Coronary artery (tissue), 2 donors: ENCODE data around the gene TEAD4.

Experiments
- DNase-seq: peaks from one replicate; pipeline ENCODE4 v3.0.0-alpha.2; 2017; ENCODE audit warnings: low spot score
- H3K27ac ChIP-seq, 2 donors: fragments of 200-600 bp; sonication (generic); one replicate each; pipeline ENCODE4 v1.5.1; 2016 to 2019
- H3K4me3 ChIP-seq: fragments of 200-600 bp; sonication (generic); 2 replicates; pipeline ENCODE4 v1.5.1; 2016; ENCODE audit warnings: mild to moderate bottlenecking, moderate library complexity
- CTCF ChIP-seq: fragments of 200-600 bp; sonication (generic); IDR thresholded peaks from one replicate; pipeline ENCODE4 v1.5.1; 2019; ENCODE audit warnings: antibody characterized with exemption

Gene TEAD4

GRCh38 chr12:2941524-2941923, 17.7 kb upstream of the TEAD4 start:
- H3K4me3 ChIP-seq: no peak overlapping the region
- DNase-seq: no peak
- H3K27ac ChIP-seq: no peak overlapping the region
- TF ChIP-seq CTCF: no peak

- DNase-seq: no peak
- TF ChIP-seq CTCF: peak; percentile 68
- Histone ChIP-seq H3K4me3 (no peak overlapping the region), H3K27ac (no peak overlapping the region)
These were observed 14.7 kb upstream of the TEAD4 start for GRCh38 chr12:2944401-2945047.

GRCh38 chr12:2949411-2949810, 9.8 kb upstream of the TEAD4 start:
- Histone ChIP-seq H3K27ac (no peak overlapping the region), H3K4me3 (no peak overlapping the region)
- DNase-seq: no peak
- no peak for TF ChIP-seq CTCF

DNA sequence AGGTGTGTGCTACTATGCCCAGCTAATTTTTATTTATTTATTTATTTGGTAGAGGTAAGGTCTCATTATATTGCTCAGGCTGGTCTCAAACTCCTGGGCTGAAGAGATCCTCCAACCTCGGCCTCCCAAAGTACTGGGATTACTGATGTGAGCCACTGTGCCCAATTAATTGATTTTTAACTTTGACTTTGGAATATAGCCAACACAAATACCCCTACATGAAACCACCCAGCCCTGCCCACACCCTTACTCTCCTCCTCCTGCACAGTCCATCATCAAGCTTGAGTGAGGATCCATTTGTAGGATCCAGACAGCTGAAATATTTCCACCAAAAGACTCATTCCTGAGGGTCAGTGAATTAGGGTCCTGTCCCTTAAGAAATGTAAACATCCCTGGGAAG, 3.3 kb upstream of the TEAD4 start:
- H3K27ac ChIP-seq: no peak overlapping the region
- no peak overlapping the region for H3K4me3 ChIP-seq
- TF ChIP-seq CTCF: no peak
- no peak for DNase-seq

GRCh38 chr12:2957816-2958431, 1.3 kb upstream of the TEAD4 start:
- H3K4me3 ChIP-seq: peak overlapping the region; percentile 83
- DNase-seq: no peak
- peak overlapping the region in 1 of 2 donors; percentile 94 for H3K27ac ChIP-seq

DNA sequence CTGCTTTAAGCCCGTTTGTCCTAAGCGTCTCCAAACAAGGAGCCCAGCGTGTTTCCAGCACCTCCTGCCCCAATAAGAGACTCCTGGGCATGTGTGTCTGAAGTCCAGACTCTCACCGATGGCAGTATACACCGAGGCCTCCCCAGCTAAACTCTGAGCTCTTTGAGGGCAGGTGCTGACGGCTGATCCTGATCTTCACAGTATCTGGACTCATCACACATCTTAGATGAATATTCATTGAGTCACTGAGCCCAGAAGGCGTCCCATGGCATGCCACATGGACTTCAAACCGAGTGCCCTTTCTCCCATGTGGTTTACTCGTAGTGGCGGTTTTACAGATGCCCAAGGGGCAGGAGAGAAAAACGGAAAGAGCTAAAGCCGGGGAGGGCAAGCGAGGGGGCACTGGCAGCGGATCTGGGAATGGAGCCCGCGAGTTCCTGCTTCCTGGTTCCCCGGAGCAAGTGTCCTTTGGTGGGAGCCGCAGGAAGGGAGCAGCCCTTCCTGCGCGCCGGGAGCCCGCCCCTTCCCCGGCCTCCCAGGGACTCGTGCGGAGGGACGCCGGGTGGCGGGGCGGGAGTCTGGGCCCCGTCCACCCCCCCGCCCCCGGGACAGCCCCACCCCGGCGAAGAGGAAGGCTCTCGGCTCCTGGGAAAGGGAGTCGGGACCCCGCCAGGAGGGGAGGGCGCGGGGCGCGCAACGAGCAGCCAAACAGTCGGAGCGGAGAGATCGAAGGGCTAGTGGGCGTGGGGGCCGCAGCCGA, 585 bp upstream of the TEAD4 start:
- DNase-seq: peak; percentile 82
- no peak for TF ChIP-seq CTCF
- peak overlapping the region; percentile 69 to 94 for H3K27ac ChIP-seq
- H3K4me3 ChIP-seq: peak overlapping the region; percentile 83

More at GRCh38 chr12:2957816-2958431, 1.3 kb upstream of the TEAD4 start:
- TF ChIP-seq CTCF: no peak
